Measurements from ENCODE around the gene ORC3. TPM values are rescaled to one million over a fixed set of nuclear protein-coding genes. Genes with fewer than 3 reads are reported as not detected.

ORC3 gene
- total RNA-seq, 1 experiment from 2014 or later, result 50.9 TPM

DNA sequence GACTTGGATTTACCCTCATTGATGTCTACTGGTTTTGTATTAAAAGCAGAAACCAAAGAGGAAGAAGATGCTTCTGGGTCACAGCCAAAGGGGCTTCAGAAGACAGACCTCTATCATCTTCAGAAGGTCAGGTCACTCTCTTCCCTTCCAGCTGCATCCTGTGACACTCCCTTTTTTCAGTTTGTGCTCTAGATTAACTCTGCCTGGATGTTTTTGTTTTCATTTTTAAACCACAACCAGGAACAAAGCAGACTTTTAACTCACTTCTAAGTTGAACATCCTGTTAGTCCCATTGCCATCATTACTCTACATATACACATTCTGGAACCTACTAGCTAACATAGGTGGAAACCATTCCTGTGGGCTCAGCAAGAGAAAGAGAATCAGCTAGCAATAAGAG, 66.9 kb downstream of the ORC3 start:
- H3K4me3 ChIP-seq (ENCODE audit: low read length), result no peak overlapping the region
- no peaks in the 10 kb centered on the region for H3K9me2 ChIP-seq (replicated peaks; ENCODE audit: insufficient read depth, low read length)
- H4K20me1 ChIP-seq (ENCODE audit: insufficient read depth, low read depth, low read length), result no peaks in the 10 kb centered on the region
- H3K4me2 ChIP-seq (ENCODE audit: low read depth, low read length, poor library complexity, severe bottlenecking), result no peak overlapping the region
- DNase-seq, result no peak
- H3K79me2 ChIP-seq (ENCODE audit: low read length), result no peaks in the 10 kb centered on the region
- no peaks in the 10 kb centered on the region for H3K27me3 ChIP-seq (ENCODE audit: low read length)
- H3K27ac ChIP-seq (ENCODE audit: low read length), result no peak overlapping the region
- H3K36me3 ChIP-seq (ENCODE audit: insufficient read depth, low read length), result peaks cover 54% of the 10 kb centered on the region
- no peaks in the 10 kb centered on the region for H3K4me1 ChIP-seq (ENCODE audit: low read length)
- no peak overlapping the region for H2AFZ ChIP-seq (ENCODE audit: low read length)
- no peak overlapping the region for H3K9ac ChIP-seq (ENCODE audit: low read length)
- no peaks in the 10 kb centered on the region for H3K9me3 ChIP-seq (ENCODE audit: low read length)

DNA sequence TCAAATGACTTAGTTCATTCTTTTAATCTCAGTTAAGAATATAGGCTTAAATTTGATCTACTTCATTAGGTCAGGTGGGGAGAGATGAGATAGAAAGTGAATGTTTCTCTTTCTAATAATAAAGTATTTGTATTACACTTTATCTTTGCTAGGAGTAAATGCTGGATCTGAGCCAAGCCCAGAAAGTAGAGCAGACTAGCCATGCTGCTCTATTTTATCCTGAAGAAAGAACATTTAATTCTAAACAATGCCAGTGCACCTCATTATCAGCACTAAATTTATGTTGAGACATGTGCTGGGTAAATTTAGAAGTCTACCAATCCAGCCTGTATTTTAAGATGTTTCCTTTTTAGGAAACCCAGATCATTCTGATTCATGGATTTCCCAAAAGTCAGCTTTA, 68.6 kb downstream of the ORC3 start:
- H3K36me3 ChIP-seq (ENCODE audit: insufficient read depth, low read length), result peaks cover 47% of the 10 kb centered on the region
- H3K4me1 ChIP-seq (ENCODE audit: low read length), result no peaks in the 10 kb centered on the region
- H3K9ac ChIP-seq (ENCODE audit: low read length), result no peak overlapping the region
- no peaks in the 10 kb centered on the region for H3K79me2 ChIP-seq (ENCODE audit: low read length)
- H3K9me3 ChIP-seq (ENCODE audit: low read length), result no peaks in the 10 kb centered on the region
- H3K4me3 ChIP-seq (ENCODE audit: low read length), result no peak overlapping the region
- no peak overlapping the region for H3K4me2 ChIP-seq (ENCODE audit: low read depth, low read length, poor library complexity, severe bottlenecking)
- H2AFZ ChIP-seq (ENCODE audit: low read length), result no peak overlapping the region
- H3K9me2 ChIP-seq (replicated peaks; ENCODE audit: insufficient read depth, low read length), result no peaks in the 10 kb centered on the region
- no peak overlapping the region for H3K27ac ChIP-seq (ENCODE audit: low read length)
- H3K27me3 ChIP-seq (ENCODE audit: low read length), result no peaks in the 10 kb centered on the region
- no peak for DNase-seq
- no peaks in the 10 kb centered on the region for H4K20me1 ChIP-seq (ENCODE audit: insufficient read depth, low read depth, low read length)

DNA sequence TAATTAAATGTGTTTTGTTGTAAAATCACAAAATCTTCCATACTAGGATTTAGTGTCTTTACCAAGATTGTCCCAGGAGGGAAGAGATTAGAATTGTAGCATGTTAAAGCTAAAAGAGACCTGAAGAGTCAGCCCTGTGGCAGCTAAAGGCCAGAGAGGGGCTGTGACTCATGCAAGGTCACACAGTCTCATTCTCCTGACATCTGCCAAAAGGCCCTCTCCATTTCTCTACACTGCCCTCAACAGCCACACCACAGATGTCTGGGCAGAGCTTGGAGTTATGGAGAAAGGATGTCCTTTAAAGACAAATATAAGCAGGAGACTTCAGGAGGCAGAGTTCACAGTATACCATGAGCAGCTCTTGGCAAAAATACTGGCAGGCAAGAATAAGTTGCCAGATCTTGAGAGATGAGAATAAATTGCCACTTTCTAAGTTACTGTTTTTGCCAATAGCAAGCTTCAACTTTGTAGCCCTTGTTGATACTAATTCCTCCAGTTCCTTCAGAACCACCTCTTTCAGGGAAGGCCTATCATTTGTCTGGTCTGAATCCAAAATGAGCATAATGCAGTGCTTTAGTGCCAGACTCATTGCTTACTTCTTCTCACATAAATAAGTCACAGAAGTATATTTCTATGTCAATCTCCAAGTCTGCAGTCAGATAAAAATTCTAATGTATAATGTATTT, 70.4 kb downstream of the ORC3 start:
- H3K9me3 ChIP-seq (ENCODE audit: low read length), result no peaks in the 10 kb centered on the region
- no peaks in the 10 kb centered on the region for H3K9me2 ChIP-seq (replicated peaks; ENCODE audit: insufficient read depth, low read length)
- peaks cover 33% of the 10 kb centered on the region for H3K36me3 ChIP-seq (ENCODE audit: insufficient read depth, low read length)
- H4K20me1 ChIP-seq (ENCODE audit: insufficient read depth, low read depth, low read length), result no peaks in the 10 kb centered on the region
- no peaks in the 10 kb centered on the region for H3K79me2 ChIP-seq (ENCODE audit: low read length)
- no peak overlapping the region for H3K9ac ChIP-seq (ENCODE audit: low read length)
- no peak overlapping the region for H2AFZ ChIP-seq (ENCODE audit: low read length)
- H3K27me3 ChIP-seq (ENCODE audit: low read length), result no peaks in the 10 kb centered on the region
- H3K27ac ChIP-seq (ENCODE audit: low read length), result no peak overlapping the region
- H3K4me2 ChIP-seq (ENCODE audit: low read depth, low read length, poor library complexity, severe bottlenecking), result no peak overlapping the region
- H3K4me3 ChIP-seq (ENCODE audit: low read length), result no peak overlapping the region
- DNase-seq, result no peak
- H3K4me1 ChIP-seq (ENCODE audit: low read length), result no peaks in the 10 kb centered on the region

DNA sequence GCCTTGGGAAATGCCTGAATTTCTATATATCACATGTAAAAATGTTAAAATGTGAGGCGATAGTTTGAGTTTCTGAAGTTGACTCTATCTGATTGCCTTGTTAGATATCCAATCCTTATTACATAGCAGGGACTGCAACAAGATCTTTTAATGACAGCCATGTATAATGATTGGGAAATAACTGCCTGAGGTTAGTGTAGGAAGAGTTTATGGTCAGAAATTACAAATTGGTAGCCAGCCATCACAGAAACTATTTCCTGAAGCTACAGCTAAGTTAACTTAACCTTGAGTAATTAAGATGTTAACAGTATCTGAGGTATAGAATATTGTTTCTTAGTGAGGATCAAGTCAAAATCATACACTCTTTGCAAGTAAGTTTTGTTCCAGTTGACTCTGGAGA, 71.1 kb downstream of the ORC3 start:
- Histone ChIP-seq H3K9ac (ENCODE audit: low read length) (no peak overlapping the region), H3K4me1 (ENCODE audit: low read length) (no peaks in the 10 kb centered on the region), H3K79me2 (ENCODE audit: low read length) (no peaks in the 10 kb centered on the region), H3K9me2 (replicated peaks; ENCODE audit: insufficient read depth, low read length) (no peaks in the 10 kb centered on the region), H3K4me2 (ENCODE audit: low read depth, low read length, poor library complexity, severe bottlenecking) (no peak overlapping the region), H3K36me3 (ENCODE audit: insufficient read depth, low read length) (peaks cover 34% of the 10 kb centered on the region), H3K27ac (ENCODE audit: low read length) (no peak overlapping the region), H4K20me1 (ENCODE audit: insufficient read depth, low read depth, low read length) (no peaks in the 10 kb centered on the region), H3K4me3 (ENCODE audit: low read length) (no peak overlapping the region), H2AFZ (ENCODE audit: low read length) (no peak overlapping the region), H3K9me3 (ENCODE audit: low read length) (no peaks in the 10 kb centered on the region), H3K27me3 (ENCODE audit: low read length) (no peaks in the 10 kb centered on the region)
- no peak for DNase-seq

DNA sequence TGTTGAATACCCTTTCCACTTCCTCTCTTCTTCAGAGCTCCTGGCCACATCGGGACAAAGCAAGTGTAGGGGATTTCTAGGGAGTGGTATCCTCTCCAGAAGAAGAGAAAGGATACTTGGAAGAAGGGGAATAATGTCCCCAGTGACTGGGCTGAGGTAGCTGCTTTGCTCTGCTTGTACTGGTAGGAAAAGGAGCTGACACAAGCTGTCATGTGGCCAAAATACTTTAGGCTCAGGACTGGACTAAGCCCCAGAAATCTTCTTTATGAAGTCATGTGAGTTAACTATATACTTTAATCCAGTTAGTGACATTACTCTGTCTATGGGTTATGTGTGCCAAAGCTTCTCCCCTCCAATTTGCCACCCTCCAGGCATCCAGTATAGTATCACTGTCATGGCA, 71.6 kb downstream of the ORC3 start:
- Histone ChIP-seq H3K9me3 (ENCODE audit: low read length) (no peaks in the 10 kb centered on the region), H3K27me3 (ENCODE audit: low read length) (no peaks in the 10 kb centered on the region), H3K79me2 (ENCODE audit: low read length) (no peaks in the 10 kb centered on the region), H3K27ac (ENCODE audit: low read length) (no peak overlapping the region), H3K9ac (ENCODE audit: low read length) (no peak overlapping the region), H2AFZ (ENCODE audit: low read length) (no peak overlapping the region), H3K36me3 (ENCODE audit: insufficient read depth, low read length) (peaks cover 33% of the 10 kb centered on the region), H4K20me1 (ENCODE audit: insufficient read depth, low read depth, low read length) (no peaks in the 10 kb centered on the region), H3K4me1 (ENCODE audit: low read length) (no peaks in the 10 kb centered on the region), H3K4me3 (ENCODE audit: low read length) (no peak overlapping the region), H3K4me2 (ENCODE audit: low read depth, low read length, poor library complexity, severe bottlenecking) (no peak overlapping the region), H3K9me2 (replicated peaks; ENCODE audit: insufficient read depth, low read length) (no peaks in the 10 kb centered on the region)
- DNase-seq, result no peak

DNA sequence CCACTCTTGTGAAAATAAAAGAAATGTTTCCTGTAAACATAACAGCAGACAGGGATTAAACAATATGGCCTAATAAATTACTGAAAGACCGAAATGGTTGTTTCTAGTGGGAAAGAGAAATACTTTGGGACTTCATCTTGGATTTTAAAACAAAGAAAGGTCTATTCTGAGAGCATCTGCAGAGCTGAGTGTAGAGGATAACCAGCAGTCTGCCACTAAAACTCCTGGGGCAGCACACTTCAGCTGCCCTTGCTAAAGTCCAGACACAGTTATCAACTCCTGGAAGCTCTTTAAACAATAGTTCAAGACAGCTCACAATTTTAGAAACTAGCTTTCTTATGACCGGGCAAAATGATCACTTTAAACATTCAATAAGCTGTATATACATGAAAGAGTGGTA, 73.5 kb downstream of the ORC3 start:
- Histone ChIP-seq H3K9me3 (ENCODE audit: low read length) (no peaks in the 10 kb centered on the region), H3K4me2 (ENCODE audit: low read depth, low read length, poor library complexity, severe bottlenecking) (no peak overlapping the region), H3K27me3 (ENCODE audit: low read length) (no peaks in the 10 kb centered on the region), H3K4me3 (ENCODE audit: low read length) (no peak overlapping the region), H2AFZ (ENCODE audit: low read length) (no peak overlapping the region), H3K9me2 (replicated peaks; ENCODE audit: insufficient read depth, low read length) (no peaks in the 10 kb centered on the region), H3K9ac (ENCODE audit: low read length) (no peak overlapping the region), H3K36me3 (ENCODE audit: insufficient read depth, low read length) (peaks cover 27% of the 10 kb centered on the region), H4K20me1 (ENCODE audit: insufficient read depth, low read depth, low read length) (no peaks in the 10 kb centered on the region), H3K4me1 (ENCODE audit: low read length) (no peaks in the 10 kb centered on the region), H3K79me2 (ENCODE audit: low read length) (no peaks in the 10 kb centered on the region), H3K27ac (ENCODE audit: low read length) (no peak overlapping the region)
- DNase-seq, result no peak

DNA sequence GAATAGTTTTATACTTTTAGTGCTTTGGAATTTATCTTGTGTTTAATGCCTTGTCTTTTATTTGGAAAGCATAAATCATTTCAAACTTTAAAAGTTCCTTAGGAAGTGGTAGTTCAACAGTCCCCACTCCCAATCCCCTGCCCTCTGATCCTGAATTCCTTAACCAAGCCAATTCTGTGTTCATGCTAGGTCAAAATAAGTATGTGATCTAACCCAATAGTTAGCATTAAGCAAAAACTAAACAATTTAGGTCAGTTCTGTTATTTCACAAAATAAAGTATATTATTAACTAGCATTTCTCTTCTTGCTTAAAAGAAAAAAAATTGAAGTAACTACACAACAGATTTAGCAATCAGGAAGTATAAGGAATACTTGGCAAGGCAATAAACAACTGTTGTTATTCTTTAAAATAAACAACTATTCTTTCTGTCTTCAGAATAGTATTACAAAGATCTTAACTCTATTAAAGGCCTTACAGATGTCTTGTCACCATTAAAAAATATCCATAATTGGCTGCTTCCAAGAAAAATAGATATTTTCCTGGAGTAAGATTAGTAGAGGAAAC, 75.1 kb downstream of the ORC3 start:
- Histone ChIP-seq H3K79me2 (ENCODE audit: low read length) (no peaks in the 10 kb centered on the region), H3K9ac (ENCODE audit: low read length) (no peak overlapping the region), H3K9me2 (replicated peaks; ENCODE audit: insufficient read depth, low read length) (no peaks in the 10 kb centered on the region), H3K4me1 (ENCODE audit: low read length) (no peaks in the 10 kb centered on the region), H3K36me3 (ENCODE audit: insufficient read depth, low read length) (peaks cover 28% of the 10 kb centered on the region), H4K20me1 (ENCODE audit: insufficient read depth, low read depth, low read length) (no peaks in the 10 kb centered on the region), H3K4me3 (ENCODE audit: low read length) (no peak overlapping the region), H3K27ac (ENCODE audit: low read length) (no peak overlapping the region), H3K9me3 (ENCODE audit: low read length) (no peaks in the 10 kb centered on the region), H2AFZ (ENCODE audit: low read length) (no peak overlapping the region), H3K4me2 (ENCODE audit: low read depth, low read length, poor library complexity, severe bottlenecking) (no peak overlapping the region), H3K27me3 (ENCODE audit: low read length) (no peaks in the 10 kb centered on the region)
- DNase-seq, result no peak

DNA sequence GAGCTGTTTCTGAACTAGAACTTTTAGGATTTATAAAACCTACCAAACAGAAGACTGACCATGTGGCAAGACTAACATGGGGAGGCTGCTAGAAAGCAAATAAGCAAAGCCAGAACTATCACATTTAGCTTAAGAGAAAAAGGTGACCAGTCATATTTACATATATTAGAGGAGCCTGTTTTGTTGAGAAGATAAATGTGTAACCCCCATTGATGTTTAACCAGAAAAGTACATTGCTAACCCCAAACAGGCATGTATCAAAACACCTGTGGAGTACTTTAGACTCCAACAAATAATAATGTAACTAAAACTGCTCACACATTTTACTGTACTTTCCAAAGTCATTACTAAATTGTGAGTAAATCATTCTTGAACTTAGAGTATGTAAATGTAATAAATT, 77.1 kb downstream of the ORC3 start:
- no peak overlapping the region for H3K4me2 ChIP-seq (ENCODE audit: low read depth, low read length, poor library complexity, severe bottlenecking)
- peaks cover 30% of the 10 kb centered on the region for H3K36me3 ChIP-seq (ENCODE audit: insufficient read depth, low read length)
- no peaks in the 10 kb centered on the region for H3K4me1 ChIP-seq (ENCODE audit: low read length)
- H3K9ac ChIP-seq (ENCODE audit: low read length), result no peak overlapping the region
- no peaks in the 10 kb centered on the region for H3K9me2 ChIP-seq (replicated peaks; ENCODE audit: insufficient read depth, low read length)
- no peaks in the 10 kb centered on the region for H4K20me1 ChIP-seq (ENCODE audit: insufficient read depth, low read depth, low read length)
- no peaks in the 10 kb centered on the region for H3K9me3 ChIP-seq (ENCODE audit: low read length)
- no peaks in the 10 kb centered on the region for H3K27me3 ChIP-seq (ENCODE audit: low read length)
- no peak for DNase-seq
- H3K79me2 ChIP-seq (ENCODE audit: low read length), result no peaks in the 10 kb centered on the region
- H3K27ac ChIP-seq (ENCODE audit: low read length), result no peak overlapping the region
- H2AFZ ChIP-seq (ENCODE audit: low read length), result no peak overlapping the region
- no peak overlapping the region for H3K4me3 ChIP-seq (ENCODE audit: low read length)

Data from Karpas-422 (cell line).